K562 (cell line): Measurements from ENCODE around the gene CFD. TPM values are rescaled to one million over a fixed set of nuclear protein-coding genes. Genes with fewer than 3 reads are reported as not detected.

ENCODE experiments used
- CBX2 ChIP-seq: fragments of 200-600 bp; sonication (generic); IDR thresholded peaks from one replicate; pipeline ENCODE4 v1.6.1; 2012; ENCODE audit warnings: mild to moderate bottlenecking, low read length, inconsistent platforms; ENCODE audit not compliant: insufficient read depth, poor library complexity, severe bottlenecking
- CTBP1 ChIP-seq: fragments of 450-650 bp; IDR thresholded peaks from 2 replicates; pipeline ENCODE4 v1.6.1; 2016; ENCODE audit warnings: borderline replicate concordance
- E2F5 ChIP-seq: sonication (generic); formaldehyde crosslinking; IDR thresholded peaks from 2 replicates; pipeline ENCODE4 v1.8.0; 2022; ENCODE audit warnings: mild to moderate bottlenecking, missing genetic modification reagents
- EP300 ChIP-seq: IDR thresholded peaks from 2 replicates; pipeline ENCODE4 v1.6.1; 2012; ENCODE audit warnings: low read length, improper control_type of control experiment
- EP400 ChIP-seq: fragments of 450-650 bp; IDR thresholded peaks from 2 replicates; pipeline ENCODE4 v1.6.1; 2017; ENCODE audit warnings: antibody characterized with exemption, mild to moderate bottlenecking, moderate library complexity
- FIP1L1 ChIP-seq: fragments of 200-400 bp; formaldehyde crosslinking; IDR thresholded peaks from 2 replicates; pipeline ENCODE4 v1.6.1; 2018; ENCODE audit warnings: mild to moderate bottlenecking, low read depth, low read length; ENCODE audit not compliant: poor library complexity, severe bottlenecking
- FOXK1 ChIP-seq: sonication (generic); formaldehyde crosslinking; IDR thresholded peaks from 2 replicates; pipeline ENCODE4 v1.8.0; 2022; ENCODE audit warnings: missing genetic modification reagents, mild to moderate bottlenecking, borderline replicate concordance
- GTF2E2 ChIP-seq: fragments of 200-800 bp; sonication (Bioruptor generic); IDR thresholded peaks from 2 replicates; pipeline ENCODE4 v1.6.1; 2016; ENCODE audit warnings: missing genetic modification characterization, missing compliant biosample characterization
- HMG20B ChIP-seq: fragments of 250-450 bp; sonication (Bioruptor Pico); IDR thresholded peaks from 2 replicates; pipeline ENCODE4 v1.5.0; 2021; ENCODE audit warnings: mild to moderate bottlenecking
- HMGN3 ChIP-seq: IDR thresholded peaks from 2 replicates; pipeline ENCODE4 v1.6.1; 2011; ENCODE audit warnings: borderline replicate concordance, low read depth, mild to moderate bottlenecking, mixed read lengths, low read length; ENCODE audit not compliant: insufficient read length; ENCODE audit errors: extremely low read depth
- NFXL1 ChIP-seq: fragments of 450-650 bp; formaldehyde crosslinking; IDR thresholded peaks from 2 replicates; pipeline ENCODE4 v1.4.0; 2021; ENCODE audit warnings: mild to moderate bottlenecking
- NR1H2 ChIP-seq: sonication (generic); formaldehyde crosslinking; IDR thresholded peaks from 2 replicates; pipeline ENCODE4 v1.4.0; 2020; ENCODE audit warnings: mild to moderate bottlenecking, missing genetic modification reagents
- SIN3B ChIP-seq: fragments of 450-650 bp; IDR thresholded peaks from 2 replicates; pipeline ENCODE4 v1.6.1; 2017; ENCODE audit warnings: low read depth, mild to moderate bottlenecking, moderate library complexity
- SMARCB1 ChIP-seq: IDR thresholded peaks from 2 replicates; pipeline ENCODE4 v1.6.1; 2011; ENCODE audit warnings: improper control_type of control experiment, low read depth; ENCODE audit not compliant: insufficient read length
- SNRNP70 ChIP-seq: fragments of 200-400 bp; formaldehyde crosslinking; optimal IDR thresholded peaks from 2 replicates; pipeline ENCODE3; 2017; ENCODE audit warnings: low read depth, low read length
- TCF7 ChIP-seq: sonication (generic); IDR thresholded peaks from 2 replicates; pipeline ENCODE4 v1.6.1; 2016; ENCODE audit warnings: antibody characterized with exemption, borderline replicate concordance
- U2AF2 ChIP-seq: fragments of 200-400 bp; formaldehyde crosslinking; optimal IDR thresholded peaks from 2 replicates; pipeline ENCODE3; 2017; ENCODE audit warnings: low read depth, mild to moderate bottlenecking, low read length
- ZBTB5 ChIP-seq: fragments of 450-650 bp; IDR thresholded peaks from 2 replicates; pipeline ENCODE4 v1.6.1; 2017; ENCODE audit warnings: antibody characterized with exemption
- ZNF263 ChIP-seq: sonication (generic); formaldehyde crosslinking; IDR thresholded peaks from 2 replicates; pipeline ENCODE4 v1.8.0; 2022; ENCODE audit warnings: mild to moderate bottlenecking, missing genetic modification reagents, borderline replicate concordance
- polyA plus RNA-seq, 8 experiments: library from polyadenylated mRNA; depleted of rRNA in 4 of 8; stranded (reverse) in 5 of 8; unstranded in 3 of 8; fragments of >200 nt; fragmentation: Nextera tagmentation in 2 of 8; fragmentation: Illumina TruSeq in 1 of 8; extraction: Ambion mirVana in 2 of 8; extraction: Trizol in 1 of 8; gene quantifications; 2 replicates each; pipeline versions ENCODE4 v1.2.1 to v1.2.3, GENCODE V29; 2011 to 2014; ENCODE audit warnings: inconsistent platforms in 1 of 8, missing spikeins in 1 of 8
- total RNA-seq, 7 experiments: library from RNA; depleted of rRNA in 6 of 7; stranded (reverse); fragments of >200 nt in 6 of 7; fragmentation: Illumina TruSeq in 2 of 7; extraction: Trizol in 2 of 7; gene quantifications; 2 replicates each; pipeline versions ENCODE4 v1.2.1 to v1.2.3, GENCODE V29; 2011 to 2021; ENCODE audit warnings: low replicate concordance in 1 of 7
- TF ChIP-seq, protein P1 (sequence below), 3 experiments: fragments of 200-800 bp in 1 of 3; sonication (Bioruptor generic) in 1 of 3; sonication (generic) in 1 of 3; formaldehyde crosslinking in 1 of 3; IDR thresholded peaks; 2 replicates each; pipeline versions ENCODE4 v1.6.1 to v1.8.0; 2016 to 2022; ENCODE audit warnings: mild to moderate bottlenecking in 2 of 3, missing compliant biosample characterization in 2 of 3, missing genetic modification characterization in 2 of 3, missing genetic modification reagents in 1 of 3
- TF ChIP-seq, protein P2 (sequence below), 2 experiments: IDR thresholded peaks in 1 of 2; conservative IDR thresholded peaks in 1 of 2; 2 replicates each; pipeline ENCODE4 v1.6.1; 2016; ENCODE audit warnings: low read depth in 2 of 2, mild to moderate bottlenecking in 1 of 2, missing compliant biosample characterization in 1 of 2, missing genetic modification characterization in 1 of 2, moderate library complexity in 1 of 2

Gene CFD
- total and polyA plus RNA-seq, 9 of the 15 experiments (the other 6 are each of a cell fraction or from before 2014, with no cell fraction given) = 0.52 to 59.4 (median 7.6) TPM

GRCh38 chr19:843180-843835 is 16.2 kb upstream of the CFD start (continued):
- TF ChIP-seq NFXL1 (CRISPR knock-in tag) = no peak
- TF ChIP-seq HMGN3 = peak; percentile 16
- no peak for TF ChIP-seq ZBTB5
- TF ChIP-seq HMG20B (CRISPR knock-in tag) = no peak
- TF ChIP-seq SNRNP70 = no peak
- no peak for TF ChIP-seq SMARCB1
- TF ChIP-seq, protein P1, sequence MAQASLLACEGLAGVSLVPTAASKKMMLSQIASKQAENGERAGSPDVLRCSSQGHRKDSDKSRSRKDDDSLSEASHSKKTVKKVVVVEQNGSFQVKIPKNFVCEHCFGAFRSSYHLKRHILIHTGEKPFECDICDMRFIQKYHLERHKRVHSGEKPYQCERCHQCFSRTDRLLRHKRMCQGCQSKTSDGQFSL (CRISPR knock-in tag; IDR thresholded peaks at IDR 0.05) = peak; percentile 60
- TF ChIP-seq, protein P1 (tag; IDR thresholded peaks at IDR 0.05) = no peak
- TF ChIP-seq EP300 = no peak
- TF ChIP-seq GTF2E2 = no peak
- TF ChIP-seq U2AF2 = no peak
- no peak for TF ChIP-seq TCF7
- TF ChIP-seq SIN3B = no peak
- 0 out of 2 replicates have a peak, but pooled peaks have one; percentile 28 for TF ChIP-seq E2F5 (CRISPR knock-in tag)
- no peak for TF ChIP-seq FOXK1
- TF ChIP-seq CTBP1 = 0 out of 2 replicates have a peak, but pooled peaks have one; percentile 8
- peak; percentile 49; the same call in 1 of the 2 replicates for TF ChIP-seq ZNF263 (CRISPR knock-in tag)
- TF ChIP-seq FIP1L1 = peak; percentile 74
- no peak for TF ChIP-seq NR1H2 (CRISPR knock-in tag)
- TF ChIP-seq, protein P2, sequence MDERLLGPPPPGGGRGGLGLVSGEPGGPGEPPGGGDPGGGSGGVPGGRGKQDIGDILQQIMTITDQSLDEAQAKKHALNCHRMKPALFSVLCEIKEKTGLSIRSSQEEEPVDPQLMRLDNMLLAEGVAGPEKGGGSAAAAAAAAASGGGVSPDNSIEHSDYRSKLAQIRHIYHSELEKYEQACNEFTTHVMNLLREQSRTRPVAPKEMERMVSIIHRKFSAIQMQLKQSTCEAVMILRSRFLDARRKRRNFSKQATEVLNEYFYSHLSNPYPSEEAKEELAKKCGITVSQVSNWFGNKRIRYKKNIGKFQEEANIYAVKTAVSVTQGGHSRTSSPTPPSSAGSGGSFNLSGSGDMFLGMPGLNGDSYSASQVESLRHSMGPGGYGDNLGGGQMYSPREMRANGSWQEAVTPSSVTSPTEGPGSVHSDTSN (CRISPR knock-in tag; IDR thresholded peaks at IDR 0.05; ENCODE audit: low read depth) = no peak
- TF ChIP-seq, protein P2 (tag; conservative IDR thresholded peaks at IDR 0.05; ENCODE audit: low read depth) = no peak
- TF ChIP-seq CBX2 = no peak
- TF ChIP-seq EP400 = no peak
